Smooth muscle cell (in vitro differentiated cells): ENCODE results near the gene PTX3. TPM values are rescaled to one million over a fixed set of nuclear protein-coding genes. Genes with fewer than 3 reads are reported as not detected.

Experiments
- DNase-seq: peaks from one replicate; lab custom pipeline; 2025; ENCODE audit not compliant: unreplicated experiment; lab: John Stamatoyannopoulos, UW
- H2AFZ ChIP-seq: fragments of 200-600 bp; sonication (generic); 2 replicates; pipeline ENCODE4 v1.6.0; 2016; ENCODE audit warnings: antibody characterized with exemption, low read depth, mild to moderate bottlenecking
- H3F3A ChIP-seq: fragments of 200-600 bp; sonication (generic); 2 replicates; pipeline ENCODE4 v1.6.0; 2017; ENCODE audit warnings: antibody characterized with exemption, low read depth
- H3K27ac ChIP-seq: fragments of 200-600 bp; sonication (generic); 2 replicates; pipeline ENCODE4 v1.5.1; 2016; ENCODE audit warnings: low read depth, mild to moderate bottlenecking
- H3K27me3 ChIP-seq: fragments of 200-600 bp; sonication (generic); 2 replicates; pipeline ENCODE4 v1.6.1; 2016; ENCODE audit warnings: low read depth, mild to moderate bottlenecking
- H3K36me3 ChIP-seq: fragments of 200-600 bp; sonication (generic); 2 replicates; pipeline ENCODE4 v1.5.1; 2016; ENCODE audit warnings: low read depth
- H3K4me1 ChIP-seq: fragments of 200-600 bp; sonication (generic); 2 replicates; pipeline ENCODE4 v1.5.1; 2016; ENCODE audit warnings: low read depth
- H3K4me2 ChIP-seq: fragments of 200-600 bp; sonication (generic); 2 replicates; pipeline ENCODE4 v1.6.0; 2016; ENCODE audit warnings: mild to moderate bottlenecking
- H3K4me3 ChIP-seq: fragments of 200-600 bp; sonication (generic); 2 replicates; pipeline ENCODE4 v1.5.1; 2016; ENCODE audit warnings: mild to moderate bottlenecking
- H3K79me2 ChIP-seq: fragments of 200-600 bp; sonication (generic); 2 replicates; pipeline ENCODE4 v1.6.0; 2016; ENCODE audit warnings: low read depth, mild to moderate bottlenecking
- H3K9ac ChIP-seq: fragments of 200-600 bp; sonication (generic); 2 replicates; pipeline ENCODE4 v1.6.0; 2016; ENCODE audit warnings: low read depth
- H3K9me3 ChIP-seq: fragments of 200-600 bp; sonication (generic); replicated peaks from 2 replicates; pipeline ENCODE4 v1.5.1; 2016; ENCODE audit warnings: low read depth
- H4K20me1 ChIP-seq: fragments of 200-600 bp; sonication (generic); 2 replicates; pipeline ENCODE4 v1.6.0; 2016; ENCODE audit warnings: low read depth
- CTCF ChIP-seq: fragments of 200-600 bp; sonication (generic); IDR thresholded peaks from 2 replicates; pipeline ENCODE4 v1.5.1; 2017; ENCODE audit warnings: borderline replicate concordance, mild to moderate bottlenecking, antibody characterized with exemption; ENCODE audit not compliant: insufficient read depth, poor library complexity, severe bottlenecking
- WGBS: methylation state at CpG from one replicate; pipeline ENCODE4 v1.1.7; 2016; ENCODE audit warnings: low lambda C conversion rate; 5-methylcytosine and 5-hydroxymethylcytosine counted together
- polyA plus RNA-seq: library from polyadenylated mRNA; unstranded; fragments of >200 nt; fragmentation: Nextera tagmentation; extraction: Ambion mirVana; gene quantifications from 2 replicates; pipeline ENCODE4 v1.2.1, GENCODE V29; 2016
- total RNA-seq: library from RNA; depleted of rRNA; stranded (reverse); fragments of >200 nt; gene quantifications from 2 replicates; pipeline ENCODE4 v1.2.3, GENCODE V29; 2014

The PTX3 gene
- total and polyA plus RNA-seq, 2 experiments from 2014 or later = 12.4 to 18.4 TPM

- Histone ChIP-seq H3K9ac (no peak overlapping the region), H2AFZ (no peak overlapping the region), H3K27ac (no peak overlapping the region), H3K36me3 (no peaks in the 10 kb centered on the region), H3K4me3 (no peak overlapping the region), H4K20me1 (no peaks in the 10 kb centered on the region), H3K4me2 (peak overlapping the region; percentile 1), H3K9me3 (no peaks in the 10 kb centered on the region), H3K79me2 (no peaks in the 10 kb centered on the region), H3K27me3 (peaks cover 15% of the 10 kb centered on the region), H3K4me1 (peaks cover 13% of the 10 kb centered on the region), H3F3A (peaks cover 4% of the 10 kb centered on the region)
- DNase-seq = no peak
- no peak for TF ChIP-seq CTCF
- WGBS = 11% methylated on average over 2 of the region's 2 CpGs
These were observed 6.1 kb downstream of the PTX3 start for GRCh38 chr3:157442729-157443128.

DNA sequence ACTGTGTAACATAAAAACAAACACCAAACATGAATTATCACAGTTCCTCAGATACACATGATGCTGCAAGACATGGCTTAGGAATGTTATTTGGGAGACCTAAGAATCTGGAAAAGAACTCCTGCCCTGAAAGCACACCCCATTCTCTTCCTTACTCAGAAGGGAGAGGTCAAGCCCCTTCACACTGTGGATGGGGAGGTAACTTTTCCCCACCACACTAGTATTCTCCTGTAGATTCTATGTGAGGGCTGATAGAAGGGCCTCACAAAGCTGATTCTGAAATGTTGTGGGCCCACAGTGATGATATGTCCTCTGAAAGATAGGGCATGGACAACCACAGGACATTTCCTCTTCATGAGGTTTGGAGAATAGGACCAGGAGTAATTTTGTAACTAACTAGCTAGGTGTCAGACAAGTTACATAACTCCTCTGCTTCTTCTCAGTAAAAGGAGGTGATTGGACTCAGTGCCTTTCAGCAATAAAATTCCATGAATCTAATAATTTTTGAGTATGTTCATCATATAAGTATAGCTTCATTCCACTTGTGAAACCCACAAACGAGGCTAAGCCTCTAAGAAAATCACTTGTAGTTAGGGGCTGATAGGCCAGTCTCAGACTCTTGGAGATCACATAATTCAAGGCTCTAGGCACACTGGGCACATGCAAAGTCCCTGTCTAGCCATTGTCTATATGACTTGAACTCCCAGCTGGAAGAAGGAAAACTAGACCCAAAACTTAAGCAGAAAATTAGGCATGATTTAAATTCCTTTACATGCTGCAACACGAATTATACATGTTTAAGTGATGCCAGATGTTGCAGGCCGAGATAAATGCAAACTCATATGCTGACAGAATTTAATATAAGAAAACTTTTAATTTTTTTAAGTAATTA lies 7.5 kb downstream of the PTX3 start:
- TF ChIP-seq CTCF = no peak
- Histone ChIP-seq H3K79me2 (no peaks in the 10 kb centered on the region), H3K36me3 (no peaks in the 10 kb centered on the region), H3K9me3 (no peaks in the 10 kb centered on the region), H3K27me3 (peaks cover 5% of the 10 kb centered on the region), H3K4me3 (no peak overlapping the region), H3K4me2 (no peak overlapping the region), H4K20me1 (no peaks in the 10 kb centered on the region), H3F3A (peaks cover 4% of the 10 kb centered on the region), H2AFZ (no peak overlapping the region), H3K4me1 (peaks cover under 1% of the 10 kb centered on the region), H3K27ac (no peak overlapping the region), H3K9ac (no peak overlapping the region)
- WGBS = 73% methylated on average over 3 of the region's 3 CpGs
- no peak for DNase-seq

DNA sequence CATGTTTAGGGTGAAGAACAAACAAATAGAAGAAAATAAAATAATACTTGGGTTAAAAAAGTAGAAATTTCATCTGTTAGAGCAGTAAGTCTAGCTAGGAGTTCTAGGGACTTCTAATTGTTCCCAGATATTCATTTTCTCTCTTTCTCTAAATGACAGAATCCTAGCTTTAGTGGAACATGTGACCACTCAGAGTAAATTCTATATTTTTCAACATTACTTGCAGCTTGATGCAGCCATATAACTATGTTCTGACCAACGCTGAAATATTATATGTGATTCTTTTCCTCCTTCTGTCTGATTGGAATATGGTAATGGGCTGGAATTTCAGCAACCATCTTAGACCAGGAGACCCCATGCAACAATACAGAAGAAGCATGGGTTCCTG lies 8.1 kb downstream of the PTX3 start:
- 100% methylated on average over 1 of the region's 1 CpG for WGBS
- no peak overlapping the region for H3K4me2 ChIP-seq
- no peak overlapping the region for H2AFZ ChIP-seq
- no peak overlapping the region for H3K4me3 ChIP-seq
- H3K4me1 ChIP-seq = no peaks in the 10 kb centered on the region
- no peaks in the 10 kb centered on the region for H3K79me2 ChIP-seq
- no peak overlapping the region for H3K9ac ChIP-seq
- no peaks in the 10 kb centered on the region for H3K36me3 ChIP-seq
- no peaks in the 10 kb centered on the region for H3K27me3 ChIP-seq
- DNase-seq = no peak
- no peak for TF ChIP-seq CTCF
- H4K20me1 ChIP-seq = no peaks in the 10 kb centered on the region
- peaks cover 4% of the 10 kb centered on the region for H3F3A ChIP-seq
- H3K27ac ChIP-seq = no peak overlapping the region
- H3K9me3 ChIP-seq = no peaks in the 10 kb centered on the region

DNA sequence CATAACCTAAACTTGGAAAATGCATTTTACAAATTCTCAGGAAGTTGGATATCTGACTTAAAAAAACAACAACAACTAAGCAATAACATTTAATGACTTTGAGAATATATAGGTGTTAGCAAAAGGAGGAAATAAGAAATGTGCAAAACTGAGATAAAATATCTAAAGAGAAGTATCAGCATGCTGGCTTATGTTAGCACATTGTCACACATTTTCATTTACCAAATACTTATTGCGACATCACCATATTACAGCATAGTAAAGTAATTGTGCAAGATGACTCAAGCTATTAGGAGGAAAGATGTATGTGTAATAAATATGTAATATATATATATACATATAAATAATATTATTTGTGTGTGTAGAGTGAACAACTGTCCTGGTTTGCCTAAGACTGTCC lies 9.2 kb downstream of the PTX3 start:
- no peak for DNase-seq
- H3K79me2 ChIP-seq = no peaks in the 10 kb centered on the region
- no peaks in the 10 kb centered on the region for H3K4me1 ChIP-seq
- no peaks in the 10 kb centered on the region for H4K20me1 ChIP-seq
- no peak for TF ChIP-seq CTCF
- H3K4me2 ChIP-seq = peak overlapping the region; percentile 39
- H3K4me3 ChIP-seq = no peak overlapping the region
- H2AFZ ChIP-seq = no peak overlapping the region
- no peaks in the 10 kb centered on the region for H3K9me3 ChIP-seq
- no peaks in the 10 kb centered on the region for H3K36me3 ChIP-seq
- no peak overlapping the region for H3K9ac ChIP-seq
- 86% methylated on average over 1 of the region's 1 CpG for WGBS
- no peak overlapping the region for H3K27ac ChIP-seq
- no peaks in the 10 kb centered on the region for H3K27me3 ChIP-seq
- peaks cover 4% of the 10 kb centered on the region for H3F3A ChIP-seq
